HFFc6 (cell line): ENCODE measurements around the gene LYST. TPM values are rescaled to one million over a fixed set of nuclear protein-coding genes. Genes with fewer than 3 reads are reported as not detected.
A peak's percentile ranks its signal among the peaks of the same experiment; 100 is the strongest.

Experiments
- DNase-seq: peaks from one replicate; pipeline ENCODE4 v3.0.0-alpha.2; 2018
- H3K27ac Mint-ChIP-seq: 2 replicates; pipeline ENCODE4 v1.8.0; 2020; ENCODE audit warnings: mild to moderate bottlenecking, mixed read lengths
- H3K27me3 Mint-ChIP-seq: 2 replicates; pipeline ENCODE4 v1.8.0; 2021; ENCODE audit warnings: mild to moderate bottlenecking, moderate library complexity, mixed read lengths; ENCODE audit not compliant: insufficient read depth
- H3K36me3 Mint-ChIP-seq: 2 replicates; pipeline ENCODE4 v1.8.0; 2021; ENCODE audit warnings: low read depth, mixed read lengths
- H3K4me1 Mint-ChIP-seq: 2 replicates; pipeline ENCODE4 v1.8.0; 2020; ENCODE audit warnings: low read depth, mixed read lengths
- H3K4me3 Mint-ChIP-seq: 2 replicates; pipeline ENCODE4 v1.8.0; 2020; ENCODE audit warnings: mild to moderate bottlenecking, moderate library complexity, mixed read lengths
- H3K9me3 Mint-ChIP-seq: 2 replicates; pipeline ENCODE4 v1.8.0; 2020; ENCODE audit warnings: mild to moderate bottlenecking, mixed read lengths
- total RNA-seq, 6 experiments: library from RNA; stranded (reverse); fragmentation: NEBNext Ultra II Directional; extraction: Animal tissue kit (Norgen Biotek cat#: 25700); gene quantifications; 2 replicates in 1 of 6; 3 replicates in 5 of 6; pipeline ENCODE4 v1.2.3, GENCODE V29; 2021
- TF ChIP-seq, protein P1 (sequence below): fragments of 200-600 bp; sonication (generic); IDR thresholded peaks from 2 replicates; pipeline ENCODE4 v1.5.0; 2021; ENCODE audit warnings: antibody characterized with exemption, mild to moderate bottlenecking

Gene LYST
- total RNA-seq, 6 experiments from 2014 or later: 13.2 to 18.9 (median 15.4) TPM

GRCh38 chr1:235682216-235682615, 184.5 kb downstream of the LYST start:
- H3K36me3 Mint-ChIP-seq: peaks cover 12% of the 10 kb centered on the region; the same call in 1 of the 2 replicates
- H3K27me3 Mint-ChIP-seq: peaks cover 5% of the 10 kb centered on the region; the same call in 1 of the 2 replicates
- peaks cover 10% of the 10 kb centered on the region for H3K4me1 Mint-ChIP-seq
- no peaks in the 10 kb centered on the region for H3K9me3 Mint-ChIP-seq
- H3K27ac Mint-ChIP-seq: no peak overlapping the region
- TF ChIP-seq, protein P1, sequence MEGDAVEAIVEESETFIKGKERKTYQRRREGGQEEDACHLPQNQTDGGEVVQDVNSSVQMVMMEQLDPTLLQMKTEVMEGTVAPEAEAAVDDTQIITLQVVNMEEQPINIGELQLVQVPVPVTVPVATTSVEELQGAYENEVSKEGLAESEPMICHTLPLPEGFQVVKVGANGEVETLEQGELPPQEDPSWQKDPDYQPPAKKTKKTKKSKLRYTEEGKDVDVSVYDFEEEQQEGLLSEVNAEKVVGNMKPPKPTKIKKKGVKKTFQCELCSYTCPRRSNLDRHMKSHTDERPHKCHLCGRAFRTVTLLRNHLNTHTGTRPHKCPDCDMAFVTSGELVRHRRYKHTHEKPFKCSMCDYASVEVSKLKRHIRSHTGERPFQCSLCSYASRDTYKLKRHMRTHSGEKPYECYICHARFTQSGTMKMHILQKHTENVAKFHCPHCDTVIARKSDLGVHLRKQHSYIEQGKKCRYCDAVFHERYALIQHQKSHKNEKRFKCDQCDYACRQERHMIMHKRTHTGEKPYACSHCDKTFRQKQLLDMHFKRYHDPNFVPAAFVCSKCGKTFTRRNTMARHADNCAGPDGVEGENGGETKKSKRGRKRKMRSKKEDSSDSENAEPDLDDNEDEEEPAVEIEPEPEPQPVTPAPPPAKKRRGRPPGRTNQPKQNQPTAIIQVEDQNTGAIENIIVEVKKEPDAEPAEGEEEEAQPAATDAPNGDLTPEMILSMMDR: no peak
- DNase-seq: no peak
- no peak overlapping the region for H3K4me3 Mint-ChIP-seq

DNA sequence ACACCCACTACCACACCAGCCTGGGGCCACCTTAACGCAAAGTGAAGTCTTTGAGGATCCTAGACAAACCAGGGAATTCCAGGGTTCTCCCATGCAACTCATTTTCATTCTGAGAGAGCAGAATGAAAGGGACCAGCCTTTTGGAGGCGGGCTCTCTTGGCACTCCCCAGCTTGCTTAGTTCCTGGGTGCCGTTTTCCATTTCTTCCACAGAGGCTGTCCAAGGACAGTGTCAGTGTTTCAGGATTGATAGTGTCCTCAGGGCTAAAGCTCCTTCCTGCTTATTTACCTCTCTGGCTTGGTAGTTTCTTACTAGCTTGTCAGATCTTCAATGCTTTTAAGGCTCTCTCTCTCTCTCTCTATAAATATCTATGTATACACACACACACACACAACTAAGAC, 187.1 kb downstream of the LYST start:
- peaks cover 35% of the 10 kb centered on the region for H3K36me3 Mint-ChIP-seq
- H3K27ac Mint-ChIP-seq: no peak overlapping the region
- TF ChIP-seq, protein P1: no peak
- peaks cover 15% of the 10 kb centered on the region for H3K4me1 Mint-ChIP-seq
- H3K27me3 Mint-ChIP-seq: peaks cover 5% of the 10 kb centered on the region; the same call in 1 of the 2 replicates
- no peak for DNase-seq
- H3K9me3 Mint-ChIP-seq: peaks cover 13% of the 10 kb centered on the region
- H3K4me3 Mint-ChIP-seq: no peak overlapping the region

- Mint-ChIP-seq H3K36me3 (peaks cover 42% of the 10 kb centered on the region), H3K27me3 (peaks cover 5% of the 10 kb centered on the region; the same call in 1 of the 2 replicates), H3K4me3 (no peak overlapping the region), H3K9me3 (peaks cover 14% of the 10 kb centered on the region), H3K4me1 (peaks cover 16% of the 10 kb centered on the region), H3K27ac (no peak overlapping the region)
- no peak for DNase-seq
- TF ChIP-seq, protein P1: no peak
Measured at GRCh38 chr1:235679005-235679404, 187.7 kb downstream of the LYST start.

DNA sequence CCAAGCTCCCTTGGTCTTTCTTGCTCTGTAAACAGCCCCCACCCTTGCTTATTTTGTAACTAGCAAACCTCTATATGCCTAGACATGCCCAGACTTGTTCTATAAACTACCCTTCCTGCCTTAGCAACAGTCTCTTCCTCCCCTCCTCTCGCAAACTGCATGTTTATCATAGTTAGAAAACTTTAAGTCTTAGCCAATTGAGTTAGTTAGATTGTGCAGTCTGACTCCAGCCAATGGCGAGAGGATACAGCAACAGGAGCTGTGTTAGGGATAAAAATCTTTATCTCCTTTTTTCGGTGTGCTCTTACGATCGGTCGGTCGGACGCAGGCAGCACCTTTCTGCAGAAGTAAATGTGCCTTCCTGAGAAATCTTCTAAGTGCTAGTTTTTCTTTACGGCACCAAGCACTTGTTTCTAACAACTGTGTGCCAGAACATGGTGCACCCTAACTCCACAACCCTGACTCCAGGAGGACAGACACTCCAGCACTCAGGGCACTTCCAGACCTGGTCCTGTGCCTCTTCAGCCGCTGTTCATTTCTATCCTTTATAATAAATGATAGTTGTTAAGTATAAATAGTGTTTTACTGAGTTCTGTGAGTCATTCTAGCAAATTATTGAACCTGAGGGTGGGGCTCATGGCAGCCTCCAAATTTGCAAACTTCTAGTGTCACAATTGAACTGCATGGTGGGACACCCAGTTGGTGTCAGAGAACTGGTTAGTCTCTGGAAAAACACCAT, 191.4 kb downstream of the LYST start:
- H3K27ac Mint-ChIP-seq: peak overlapping the region; percentile 35

DNA sequence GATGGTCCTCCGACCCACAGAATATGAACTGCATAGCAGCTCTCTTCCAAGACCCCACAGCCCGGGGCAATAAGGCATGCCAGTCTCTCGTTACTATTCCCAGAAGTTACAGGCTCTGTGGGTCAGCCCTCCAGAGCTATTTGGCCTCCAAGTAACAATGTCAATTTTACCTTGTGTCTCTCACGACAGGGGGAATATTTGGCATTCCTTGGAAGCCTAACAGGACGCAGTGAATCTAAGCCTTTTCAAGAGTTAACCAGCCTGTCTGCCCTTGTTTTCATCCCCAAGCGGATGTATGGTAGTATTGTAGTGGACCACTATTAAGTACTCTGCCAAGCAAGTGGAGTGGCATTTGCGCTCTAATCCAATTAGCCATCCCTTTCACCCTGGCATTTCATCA, 192.7 kb downstream of the LYST start:
- Mint-ChIP-seq H3K36me3 (peaks cover 78% of the 10 kb centered on the region), H3K4me3 (no peak overlapping the region), H3K27me3 (no peaks in the 10 kb centered on the region), H3K4me1 (peaks cover 15% of the 10 kb centered on the region), H3K27ac (no peak overlapping the region), H3K9me3 (peaks cover 35% of the 10 kb centered on the region)
- DNase-seq: no peak
- TF ChIP-seq, protein P1: no peak

More for the DNA sequence above, 191.4 kb downstream of the LYST start:
- Mint-ChIP-seq H3K9me3 (peaks cover 26% of the 10 kb centered on the region), H3K4me1 (peaks cover 15% of the 10 kb centered on the region), H3K27me3 (no peaks in the 10 kb centered on the region), H3K4me3 (no peak overlapping the region), H3K36me3 (peaks cover 65% of the 10 kb centered on the region)
- DNase-seq: peak; percentile 20
- TF ChIP-seq, protein P1: no peak
